ENCODE measurements around the gene CUBN.

DNA sequence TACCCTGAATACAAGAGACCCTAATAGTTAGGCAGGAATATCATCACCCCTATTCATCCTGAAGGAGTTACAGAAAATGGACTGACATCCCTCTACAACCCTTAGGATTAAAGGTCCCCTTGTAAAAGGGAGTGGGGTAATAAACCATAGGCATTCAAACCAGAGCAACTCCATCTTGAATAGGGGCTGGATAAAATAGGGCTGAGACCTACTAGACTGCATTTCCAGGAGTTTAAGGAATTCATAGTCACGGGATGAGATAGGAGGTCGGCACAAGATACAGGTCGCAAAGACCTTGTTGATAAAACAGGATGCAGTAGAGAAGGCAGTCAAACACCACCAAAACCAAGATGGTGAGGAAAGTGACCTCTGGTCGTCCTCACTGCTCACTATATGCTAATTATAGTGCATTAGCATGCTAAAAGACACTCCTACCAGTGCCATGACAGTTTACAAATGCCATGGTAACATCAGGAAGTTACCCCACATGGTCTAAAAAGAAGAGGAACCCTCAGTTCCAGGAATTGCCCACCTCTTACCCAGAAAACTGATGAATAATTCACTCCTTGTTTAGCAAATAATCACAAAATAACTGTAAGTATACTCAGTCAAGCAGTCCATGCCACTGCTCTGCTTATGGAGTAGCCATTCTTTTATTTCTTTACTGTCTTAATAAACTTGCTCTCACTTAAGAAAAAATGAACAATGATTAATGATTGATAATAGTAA lies 37.2 kb downstream of the CUBN start:
- TF ChIP-seq POLR2A (IDR thresholded peaks at IDR 0.05) = no peak
- TF ChIP-seq, protein P1, sequence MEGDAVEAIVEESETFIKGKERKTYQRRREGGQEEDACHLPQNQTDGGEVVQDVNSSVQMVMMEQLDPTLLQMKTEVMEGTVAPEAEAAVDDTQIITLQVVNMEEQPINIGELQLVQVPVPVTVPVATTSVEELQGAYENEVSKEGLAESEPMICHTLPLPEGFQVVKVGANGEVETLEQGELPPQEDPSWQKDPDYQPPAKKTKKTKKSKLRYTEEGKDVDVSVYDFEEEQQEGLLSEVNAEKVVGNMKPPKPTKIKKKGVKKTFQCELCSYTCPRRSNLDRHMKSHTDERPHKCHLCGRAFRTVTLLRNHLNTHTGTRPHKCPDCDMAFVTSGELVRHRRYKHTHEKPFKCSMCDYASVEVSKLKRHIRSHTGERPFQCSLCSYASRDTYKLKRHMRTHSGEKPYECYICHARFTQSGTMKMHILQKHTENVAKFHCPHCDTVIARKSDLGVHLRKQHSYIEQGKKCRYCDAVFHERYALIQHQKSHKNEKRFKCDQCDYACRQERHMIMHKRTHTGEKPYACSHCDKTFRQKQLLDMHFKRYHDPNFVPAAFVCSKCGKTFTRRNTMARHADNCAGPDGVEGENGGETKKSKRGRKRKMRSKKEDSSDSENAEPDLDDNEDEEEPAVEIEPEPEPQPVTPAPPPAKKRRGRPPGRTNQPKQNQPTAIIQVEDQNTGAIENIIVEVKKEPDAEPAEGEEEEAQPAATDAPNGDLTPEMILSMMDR (IDR thresholded peaks at IDR 0.05) = no peak
